Left lung (tissue), 10 donors: ENCODE measurements around the gene KATNAL1. TPM values are rescaled to one million over a fixed set of nuclear protein-coding genes. Genes with fewer than 3 reads are reported as not detected.

ENCODE experiments used
- ATAC-seq: fragments of 200-7000 bp; cut with Tn5 transposase; one replicate; pipeline ENCODE4 v1.9.1; 2020; ENCODE audit warnings: moderate library complexity
- DNase-seq, 4 donors: peaks; one replicate each; pipeline ENCODE4 v3.0.0-alpha.2; 2013 to 2020
- H3K27ac ChIP-seq, 2 donors: fragments of 200-600 bp; sonication (generic) in 1 of 2; one replicate each; pipeline versions ENCODE4 v1.5.0 to v1.8.0; 2020 to 2021
- H3K27me3 ChIP-seq, 2 donors: fragments of 200-600 bp; sonication (generic) in 1 of 2; one replicate each; pipeline versions ENCODE4 v1.5.0 to v1.8.0; 2020 to 2021
- H3K36me3 ChIP-seq, 2 donors: fragments of 200-600 bp; sonication (generic) in 1 of 2; one replicate each; pipeline versions ENCODE4 v1.5.0 to v1.8.0; 2020 to 2021
- H3K4me1 ChIP-seq, 2 donors: fragments of 200-600 bp; one replicate each; pipeline ENCODE4 v1.8.0; 2021
- H3K4me3 ChIP-seq, 2 donors: fragments of 200-600 bp; sonication (generic) in 1 of 2; one replicate each; pipeline versions ENCODE4 v1.5.0 to v1.8.0; 2020 to 2021; ENCODE audit warnings: mild to moderate bottlenecking in 1 of 2
- H3K9me3 ChIP-seq, 2 donors: fragments of 200-600 bp; sonication (generic) in 1 of 2; one replicate each; pipeline versions ENCODE4 v1.5.0 to v1.8.0; 2020 to 2021
- CTCF ChIP-seq, 2 donors: fragments of 200-600 bp; sonication (generic) in 1 of 2; IDR thresholded peaks; one replicate each; pipeline versions ENCODE4 v1.5.0 to v1.8.0; 2021; ENCODE audit warnings: antibody characterized with exemption in 2 of 2
- intact Hi-C, 2 donors: fragments of 100-400 bp; cut with DNase I; formaldehyde crosslinking; loops; one replicate each; pipeline versions ENCODE4 v1.11.2 to v1.14.2; 2022
- polyA plus RNA-seq, 6 donors: library from polyadenylated mRNA; unstranded; fragments of 120-200 nt; gene quantifications; one replicate each; pipeline ENCODE4 v1.2.1, GENCODE V29; 2013; ENCODE audit not compliant: insufficient read length in 6 of 6
- total RNA-seq, 2 donors: library from RNA; stranded (reverse); fragmentation: NEBNext Ultra II Directional; extraction: Animal tissue kit (Norgen Biotek cat#: 25700); gene quantifications; one replicate each; pipeline ENCODE4 v1.2.1, GENCODE V29; 2021
- donor health status: DM: no; HTN: yes; CAD: no.
- donor health status: DM: no; HTN: no; CAD: no.

KATNAL1 gene
- total and polyA plus RNA-seq, 8 donors = 13.9 to 24.9 (median 16.2) TPM

GRCh38 chr13:30212256-30212655 is 95.1 kb downstream of the KATNAL1 start:
- peaks cover 0 to 28% of the 10 kb centered on the region in 2 donors for H3K36me3 ChIP-seq
- H3K4me3 ChIP-seq = no peak overlapping the region
- ATAC-seq (no peak), DNase-seq (peak in 1 of 4 donors; percentile 71)
- no peak for TF ChIP-seq CTCF (IDR thresholded peaks at IDR 0.05)
- H3K9me3 ChIP-seq = no peaks in the 10 kb centered on the region
- H3K27ac ChIP-seq = no peak overlapping the region
- H3K27me3 ChIP-seq = no peaks in the 10 kb centered on the region
- intact Hi-C loops = no loop called here
- H3K4me1 ChIP-seq = no peaks in the 10 kb centered on the region

- intact Hi-C loops = no loop called here
These were observed 95.6 kb downstream of the KATNAL1 start for GRCh38 chr13:30211745-30212144.

GRCh38 chr13:30204564-30204963 is 102.8 kb downstream of the KATNAL1 start:
- no peak overlapping the region for H3K27ac ChIP-seq
- DNase-seq (no peak), ATAC-seq (no peak)
- H3K27me3 ChIP-seq = no peaks in the 10 kb centered on the region
- H3K4me3 ChIP-seq = no peak overlapping the region
- no peaks in the 10 kb centered on the region for H3K4me1 ChIP-seq
- TF ChIP-seq CTCF (IDR thresholded peaks at IDR 0.05) = no peak
- no peaks in the 10 kb centered on the region for H3K9me3 ChIP-seq
- peaks cover 0 to 16% of the 10 kb centered on the region in 2 donors for H3K36me3 ChIP-seq
- intact Hi-C loops = no loop called here

More at GRCh38 chr13:30211745-30212144, 95.6 kb downstream of the KATNAL1 start:
- peaks cover 0 to 23% of the 10 kb centered on the region in 2 donors for H3K36me3 ChIP-seq
- H3K27ac ChIP-seq = no peak overlapping the region
- no peak overlapping the region for H3K4me3 ChIP-seq
- TF ChIP-seq CTCF (IDR thresholded peaks at IDR 0.05) = no peak
- no peak for ATAC-seq
- no peak for DNase-seq
- no peaks in the 10 kb centered on the region for H3K4me1 ChIP-seq
- no peaks in the 10 kb centered on the region for H3K27me3 ChIP-seq
- no peaks in the 10 kb centered on the region for H3K9me3 ChIP-seq

- no peak overlapping the region for H3K27ac ChIP-seq
- no peak for DNase-seq
- ATAC-seq = no peak
- no peaks in the 10 kb centered on the region for H3K4me1 ChIP-seq
- no peaks in the 10 kb centered on the region for H3K36me3 ChIP-seq
- no peaks in the 10 kb centered on the region for H3K9me3 ChIP-seq
- intact Hi-C loops = no loop called here
- no peak for TF ChIP-seq CTCF (IDR thresholded peaks at IDR 0.05)
- no peaks in the 10 kb centered on the region for H3K27me3 ChIP-seq
- no peak overlapping the region for H3K4me3 ChIP-seq
These were observed 111.3 kb downstream of the KATNAL1 start for GRCh38 chr13:30196025-30196424.

- DNase-seq = no peak
- H3K4me1 ChIP-seq = no peaks in the 10 kb centered on the region
- intact Hi-C loops = no loop called here
- ATAC-seq = no peak
- H3K9me3 ChIP-seq = no peaks in the 10 kb centered on the region
- no peaks in the 10 kb centered on the region for H3K36me3 ChIP-seq
- no peak for TF ChIP-seq CTCF (IDR thresholded peaks at IDR 0.05)
- H3K27ac ChIP-seq = no peak overlapping the region
- H3K27me3 ChIP-seq = no peaks in the 10 kb centered on the region
- no peak overlapping the region for H3K4me3 ChIP-seq
These were observed 112.4 kb downstream of the KATNAL1 start for GRCh38 chr13:30194906-30195305.
